Esophagus muscularis mucosa (tissue), 4 donors: Measurements from ENCODE around the gene TFAP2B. TPM values are rescaled to one million over a fixed set of nuclear protein-coding genes. Genes with fewer than 3 reads are reported as not detected.

Experiments used
- DNase-seq: peaks from one replicate; pipeline ENCODE4 v3.0.0-alpha.2; 2017; ENCODE audit errors: extremely low spot score
- H3K27ac ChIP-seq, 4 donors: fragments of 200-600 bp; sonication (generic); replicated peaks in 1 of 4; 1 replicate in 3 of 4; 2 replicates in 1 of 4; pipeline ENCODE4 v1.5.1; 2016 to 2019; ENCODE audit warnings: mild to moderate bottlenecking in 1 of 4
- H3K27me3 ChIP-seq, 4 donors: fragments of 200-600 bp; sonication (generic); one replicate each; pipeline versions ENCODE4 v1.5.1 to v1.6.0; 2016 to 2019
- H3K36me3 ChIP-seq, 4 donors: fragments of 200-600 bp; sonication (generic); one replicate each; pipeline ENCODE4 v1.5.1; 2016 to 2019
- H3K4me1 ChIP-seq, 4 donors: fragments of 200-600 bp; sonication (generic); one replicate each; pipeline ENCODE4 v1.5.1; 2016 to 2019
- H3K4me3 ChIP-seq, 4 donors: fragments of 200-600 bp; sonication (generic); 1 replicate in 2 of 4; 2 replicates in 2 of 4; pipeline ENCODE4 v1.5.1; 2016 to 2019; ENCODE audit warnings: mild to moderate bottlenecking in 4 of 4, moderate library complexity in 1 of 4
- H3K9me3 ChIP-seq, 4 donors: fragments of 200-600 bp; sonication (generic); 1 replicate in 3 of 4; 2 replicates in 1 of 4; pipeline ENCODE4 v1.5.1; 2016 to 2019
- CTCF ChIP-seq, 3 experiments: fragments of 200-600 bp in 2 of 3; fragments of 450-650 bp in 1 of 3; sonication (generic) in 2 of 3; IDR thresholded peaks; one replicate each; pipeline ENCODE4 v1.5.1; 2017 to 2019; ENCODE audit warnings: antibody characterized with exemption in 3 of 3, mild to moderate bottlenecking in 2 of 3, moderate library complexity in 1 of 3
- EP300 ChIP-seq: sonication (generic); formaldehyde crosslinking; IDR thresholded peaks from one replicate; pipeline ENCODE4 v1.6.1; 2017; ENCODE audit warnings: antibody characterized with exemption
- POLR2A ChIP-seq: fragments of 450-650 bp; IDR thresholded peaks from one replicate; pipeline ENCODE4 v1.6.1; 2017; ENCODE audit warnings: antibody characterized with exemption, moderate library complexity, mild to moderate bottlenecking, low read depth
- POLR2AphosphoS5 ChIP-seq, 2 donors: sonication (generic); formaldehyde crosslinking; IDR thresholded peaks; one replicate each; pipeline ENCODE4 v1.6.1; 2017; ENCODE audit warnings: antibody characterized with exemption in 2 of 2
- WGBS: methylation state at CpG from one replicate; pipeline ENCODE4 v1.1.5; 2018; 5-methylcytosine and 5-hydroxymethylcytosine counted together
- intact Hi-C: fragments of 100-400 bp; cut with DNase I; formaldehyde crosslinking; loops from one replicate; pipeline ENCODE4 v1.15.1; 2023
- total RNA-seq, 4 donors: library from RNA; depleted of rRNA; stranded (reverse); fragments of >200 nt; gene quantifications; one replicate each; pipeline versions ENCODE4 v1.1.0 to v1.2.1, GENCODE V29; 2016

The TFAP2B gene
- total RNA-seq, 4 donors from 2014 or later = not detected

- Histone ChIP-seq H3K4me3 (no peak overlapping the region), H3K27ac (no peak overlapping the region), H3K36me3 (no peaks in the 10 kb centered on the region), H3K27me3 (no peaks in the 10 kb centered on the region), H3K4me1 (no peaks in the 10 kb centered on the region), H3K9me3 (no peaks in the 10 kb centered on the region)
- intact Hi-C loops = no loop called here
- WGBS = 53% methylated on average over 2 of the region's 2 CpGs
- no peak for TF ChIP-seq EP300
- no peak for TF ChIP-seq POLR2AphosphoS5 (IDR thresholded peaks at IDR 0.05)
- no peak for TF ChIP-seq CTCF (IDR thresholded peaks at IDR 0.05)
- no peak for TF ChIP-seq POLR2A
- DNase-seq = no peak
Measured at GRCh38 chr6:50889935-50890334, 71.3 kb downstream of the TFAP2B start.

- no peak overlapping the region for H3K27ac ChIP-seq
- H3K4me3 ChIP-seq = no peak overlapping the region
- intact Hi-C loops = no loop called here
- H3K36me3 ChIP-seq = no peaks in the 10 kb centered on the region
- H3K27me3 ChIP-seq = no peaks in the 10 kb centered on the region
- no peaks in the 10 kb centered on the region for H3K9me3 ChIP-seq
- TF ChIP-seq CTCF (IDR thresholded peaks at IDR 0.05) (no peak), POLR2AphosphoS5 (IDR thresholded peaks at IDR 0.05) (no peak), POLR2A (no peak), EP300 (no peak)
- DNase-seq = no peak
- H3K4me1 ChIP-seq = no peaks in the 10 kb centered on the region
Measured at GRCh38 chr6:50890579-50890978, 71.9 kb downstream of the TFAP2B start.

GRCh38 chr6:50891290-50891689, 72.6 kb downstream of the TFAP2B start:
- intact Hi-C loops = no loop called here
- no peak for TF ChIP-seq POLR2AphosphoS5 (IDR thresholded peaks at IDR 0.05)
- no peak for TF ChIP-seq POLR2A
- no peak for TF ChIP-seq CTCF (IDR thresholded peaks at IDR 0.05)
- no peak for TF ChIP-seq EP300
- no peaks in the 10 kb centered on the region for H3K27me3 ChIP-seq
- no peaks in the 10 kb centered on the region for H3K4me1 ChIP-seq
- no peak overlapping the region for H3K4me3 ChIP-seq
- no peaks in the 10 kb centered on the region for H3K36me3 ChIP-seq
- DNase-seq = no peak
- no peaks in the 10 kb centered on the region for H3K9me3 ChIP-seq
- no peak overlapping the region for H3K27ac ChIP-seq

Other genes with a start within 250 kb of the TFAP2B start
- not detected for gene TFAP2D, start 105.3 kb upstream of the TFAP2B start, total RNA-seq